GM12878 (cell line): Measurements from ENCODE around the gene GBGT1. TPM values are rescaled to one million over a fixed set of nuclear protein-coding genes. Genes with fewer than 3 reads are reported as not detected.

ENCODE experiments used
- ATAC-seq: fragments of 200-7000 bp; cut with Tn5 transposase; 3 replicates; pipeline ENCODE4 v1.9.1; 2020; ENCODE audit warnings: mild to moderate bottlenecking, moderate library complexity
- BruUV-seq: library from RNA; stranded (reverse); fragments of 400-500 nt; replicated peaks from 2 replicates; lab custom pipeline; 2021; lab: Mats Ljungman, UMichigan
- CTCF ChIA-PET: fragments of 300-600 bp; sonication (Branson Sonifier 250); formaldehyde crosslinking; extraction: SDS; loops from one replicate; lab custom pipeline; 2021; ENCODE audit warnings: inconsistent platforms; lab: Yijun Ruan, JAX
- POLR2A ChIA-PET: fragments of 350-600 bp; formaldehyde crosslinking; extraction: SDS; loops from one replicate; lab custom pipeline; 2021; ENCODE audit warnings: inconsistent platforms; lab: Charles Lee
- RAD21 ChIA-PET: fragments of 300-600 bp; sonication (Branson Sonifier 250); formaldehyde crosslinking; loops from one replicate; lab custom pipeline; 2023; ENCODE audit warnings: antibody characterized with exemption; ENCODE audit not compliant: unreplicated experiment; lab: Charles Lee
- SMC1A ChIA-PET: fragments of 300-600 bp; sonication (Branson Sonifier 250); formaldehyde crosslinking; loops from one replicate; lab custom pipeline; 2023; ENCODE audit not compliant: unreplicated experiment, uncharacterized antibody; lab: Charles Lee
- DNase-seq: peaks from one replicate; pipeline ENCODE4 v3.0.0-alpha.2; 2011; ENCODE audit warnings: low read depth, low spot score
- FAIRE-seq: peaks from 3 replicates; lab custom pipeline; 2011; peaks lifted over from hg19 to GRCh38; lab: Jason Lieb, UNC
- H2AFZ ChIP-seq: 2 replicates; pipeline ENCODE4 v1.6.0; 2011; ENCODE audit warnings: low read depth, low read length, control low read depth; ENCODE audit not compliant: control insufficient read depth
- H3K27ac ChIP-seq: 2 replicates; pipeline ENCODE4 v1.5.1; 2011; ENCODE audit warnings: control low read depth; ENCODE audit not compliant: control insufficient read depth, insufficient read depth
- H3K27me3 ChIP-seq, 2 experiments: replicated peaks in 1 of 2; 2 replicates each; pipeline versions ENCODE4 v1.6.0 to v1.6.1; 2011; ENCODE audit warnings: low read length in 1 of 2; ENCODE audit not compliant: control insufficient read depth in 2 of 2, insufficient read depth in 2 of 2
- H3K36me3 ChIP-seq, 2 experiments: 2 replicates each; pipeline ENCODE4 v1.5.1; 2011; ENCODE audit warnings: low read length in 1 of 2; ENCODE audit not compliant: control insufficient read depth in 2 of 2, insufficient read depth in 2 of 2
- H3K4me1 ChIP-seq: 2 replicates; pipeline ENCODE4 v1.6.1; 2011; ENCODE audit warnings: mild to moderate bottlenecking, low read length, moderate library complexity, mixed read lengths; ENCODE audit not compliant: control insufficient read depth, insufficient read depth
- H3K4me2 ChIP-seq: 2 replicates; pipeline ENCODE4 v1.6.0; 2011; ENCODE audit warnings: control low read depth; ENCODE audit not compliant: control insufficient read depth, insufficient read depth
- H3K4me3 ChIP-seq: fragments of 200-600 bp; sonication (generic); 2 replicates; pipeline ENCODE4 v1.5.1; 2016
- H3K79me2 ChIP-seq: 2 replicates; pipeline ENCODE4 v1.6.0; 2011; ENCODE audit warnings: low read length; ENCODE audit not compliant: control insufficient read depth, insufficient read depth
- H3K9ac ChIP-seq: 2 replicates; pipeline ENCODE4 v1.8.0; 2011; ENCODE audit warnings: low read length, control low read depth, mixed read lengths; ENCODE audit not compliant: control insufficient read depth, insufficient read depth
- H3K9me3 ChIP-seq: replicated peaks from 3 replicates; pipeline ENCODE4 v1.5.1; 2011; ENCODE audit warnings: mild to moderate bottlenecking, low read length; ENCODE audit not compliant: control insufficient read depth, insufficient read depth
- H4K20me1 ChIP-seq: 2 replicates; pipeline ENCODE4 v1.6.0; 2011; ENCODE audit not compliant: control insufficient read depth, insufficient read depth
- ASH2L ChIP-seq: fragments of 300-600, 200-600 bp; sonication (generic); IDR thresholded peaks from 2 replicates; pipeline ENCODE4 v1.6.1; 2017; ENCODE audit warnings: low read depth, mild to moderate bottlenecking, borderline replicate concordance
- CREB1 ChIP-seq: IDR thresholded peaks from 2 replicates; pipeline ENCODE4 v1.6.1; 2012; ENCODE audit warnings: low read depth, mild to moderate bottlenecking, inconsistent platforms
- CTCF ChIP-seq, 3 experiments: IDR thresholded peaks in 2 of 3; conservative IDR thresholded peaks in 1 of 3; 2 replicates each; pipeline ENCODE4 v1.5.1; 2011; ENCODE audit warnings: low read depth in 3 of 3, low read length in 3 of 3, mild to moderate bottlenecking in 3 of 3, control low read depth in 2 of 3, moderate library complexity in 2 of 3, inconsistent platforms in 1 of 3, mixed read lengths in 1 of 3; ENCODE audit not compliant: control insufficient read depth in 2 of 3, insufficient read depth in 1 of 3; ENCODE audit errors: extremely low read depth in 1 of 3
- ETV6 ChIP-seq, 2 experiments: fragments of 450-650 bp in 1 of 2; IDR thresholded peaks in 1 of 2; conservative IDR thresholded peaks in 1 of 2; 2 replicates each; pipeline ENCODE4 v1.6.1; 2014; ENCODE audit warnings: antibody characterized with exemption in 1 of 2, borderline replicate concordance in 1 of 2, low read depth in 1 of 2, mild to moderate bottlenecking in 1 of 2, moderate library complexity in 1 of 2
- HSF1 ChIP-seq: fragments of 150-350 bp; IDR thresholded peaks from 2 replicates; pipeline ENCODE4 v1.6.1; 2014; ENCODE audit warnings: mild to moderate bottlenecking, low read depth, low read length
- NR2C1 ChIP-seq: fragments of 450-650 bp; IDR thresholded peaks from 2 replicates; pipeline ENCODE4 v1.6.1; 2017; ENCODE audit warnings: antibody characterized with exemption, mild to moderate bottlenecking, moderate library complexity
- SIX5 ChIP-seq: IDR thresholded peaks from 2 replicates; pipeline ENCODE4 v1.6.1; 2011; ENCODE audit warnings: mild to moderate bottlenecking, low read depth, low read length, moderate library complexity; ENCODE audit not compliant: severe bottlenecking
- TAF1 ChIP-seq: IDR thresholded peaks from 2 replicates; pipeline ENCODE4 v1.6.1; 2011; ENCODE audit warnings: mild to moderate bottlenecking, low read depth, low read length, borderline replicate concordance
- TCF7 ChIP-seq: IDR thresholded peaks from 2 replicates; pipeline ENCODE4 v1.6.1; 2014; ENCODE audit warnings: antibody characterized with exemption, borderline replicate concordance
- ZBTB4 ChIP-seq: fragments of 450-650 bp; formaldehyde crosslinking; IDR thresholded peaks from 2 replicates; pipeline ENCODE4 v1.4.0; 2022; ENCODE audit warnings: mild to moderate bottlenecking, moderate library complexity
- ZNF207 ChIP-seq: fragments of 450-650 bp; IDR thresholded peaks from 2 replicates; pipeline ENCODE4 v1.6.1; 2014; ENCODE audit warnings: antibody characterized with exemption, mild to moderate bottlenecking, borderline replicate concordance
- WGBS: methylation state at CpG from one replicate; pipeline ENCODE4 v1.1.6; 2016; ENCODE audit warnings: low lambda C conversion rate; ENCODE audit not compliant: insufficient replicate concordance, insufficient coverage; ENCODE audit errors: missing lambda C conversion rate; 5-methylcytosine and 5-hydroxymethylcytosine counted together
- in situ Hi-C: fragments of 300-500 bp; cut with MboI; formaldehyde crosslinking; loops from 9 replicates; pipeline ENCODE4 v1.14.3; 2018; ENCODE audit warnings: mixed read lengths
- intact Hi-C: fragments of 100-400 bp; cut with micrococcal nuclease; formaldehyde crosslinking; loops from one replicate; pipeline ENCODE4 v1.14.2; 2022; ENCODE audit not compliant: unreplicated experiment
- polyA plus RNA-seq, 11 experiments: library from polyadenylated mRNA; depleted of rRNA in 4 of 11; unstranded in 6 of 11; stranded (reverse) in 5 of 11; fragments of >200 nt; fragmentation: Nextera tagmentation in 4 of 11; fragmentation: Illumina TruSeq in 1 of 11; extraction: Ambion mirVana in 4 of 11; extraction: Trizol in 1 of 11; gene quantifications; 1 replicate in 1 of 11; 2 replicates in 10 of 11; pipeline versions ENCODE4 v1.2.1 to v1.2.3, GENCODE V29; 2011 to 2016; ENCODE audit warnings: inconsistent platforms in 2 of 11, missing spikeins in 2 of 11, low read depth in 1 of 11
- total RNA-seq, 4 experiments: library from RNA; depleted of rRNA in 3 of 4; stranded (reverse); fragments of >200 nt in 3 of 4; fragmentation: Illumina TruSeq in 1 of 4; extraction: Trizol in 1 of 4; gene quantifications; 2 replicates each; pipeline versions ENCODE4 v1.2.1 to v1.2.3, GENCODE V29; 2013 to 2021

The GBGT1 gene
- total and polyA plus RNA-seq, 10 of the 15 experiments (the other 5 are each of a cell fraction or from before 2014, with no cell fraction given) = 0.08 to 1.9 (median 0.49) TPM

- Histone ChIP-seq H3K9me3 (no peaks in the 10 kb centered on the region), H2AFZ (no peak overlapping the region), H3K36me3 (no peaks in the 10 kb centered on the region), H3K9ac (no peak overlapping the region), H3K4me3 (no peak overlapping the region), H3K27me3 (peaks cover 3 to 5% of the 10 kb centered on the region in 2 experiments), H4K20me1 (no peaks in the 10 kb centered on the region), H3K4me2 (no peak overlapping the region), H3K4me1 (no peaks in the 10 kb centered on the region), H3K27ac (no peak overlapping the region), H3K79me2 (no peaks in the 10 kb centered on the region)
- RAD21 ChIA-PET = interaction anchor here (0.6 to 3.7 kb wide), 2 partner anchors 54 to 302 kb away, joined by 3 to 12 read pairs; no protein-coding TSS in a partner anchor
- 3% methylated on average over 6 of the region's 8 CpGs for WGBS
- BruUV-seq = no TSS peak
- intact Hi-C loops (loop anchor here (10.0 kb wide), 1 partner anchor 140 kb away; no protein-coding TSS in a partner anchor), in situ Hi-C loops (loop anchor here (5.0 kb wide), 1 partner anchor 302 kb away; no protein-coding TSS in a partner anchor)
- SMC1A ChIA-PET = interaction anchor here (4.2 kb wide), 1 partner anchor 301 kb away, joined by 14 read pairs; no protein-coding TSS in a partner anchor
- DNase-seq (no peak), FAIRE-seq (no peak), ATAC-seq (peak; percentile 53)
- POLR2A ChIA-PET = interaction anchor here (0.7 kb wide), 1 partner anchor 416 kb away, joined by 4 read pairs; no protein-coding TSS in a partner anchor
- CTCF ChIA-PET = interaction anchor here (0.6 to 5.0 kb wide), 6 partner anchors 10 to 302 kb away, joined by 3 to 61 read pairs (median 7); no protein-coding TSS in a partner anchor
- TF ChIP-seq HSF1 (no peak), ZNF207 (no peak), ETV6 (conservative IDR thresholded peaks at IDR 0.05 in 1 of 2, IDR thresholded peaks at IDR 0.05 in 1 of 2; ENCODE audit: borderline replicate concordance in 1 of 2, low read depth in 1 of 2) (no peak), CTCF (IDR thresholded peaks at IDR 0.05 in 2 of 3, conservative IDR thresholded peaks at IDR 0.05 in 1 of 3; ENCODE audit: control insufficient read depth in 2 of 3, extremely low read depth in 1 of 3, insufficient read depth in 1 of 3, low read depth in 3 of 3, low read length in 3 of 3) (peak; percentile 40 to 47 (median 44); a peak in 4 of 6 replicates), TAF1 (no peak), ASH2L (no peak), TCF7 (no peak), SIX5 (no peak), CREB1 (no peak), NR2C1 (no peak), ZBTB4 (CRISPR knock-in tag) (no peak)
Observed at GRCh38 chr9:133184971-133185370, 21.3 kb upstream of the GBGT1 start.
